Osteocyte (in vitro differentiated cells): Measurements from ENCODE around the gene CDR2. TPM values are rescaled to one million over a fixed set of nuclear protein-coding genes. Genes with fewer than 3 reads are reported as not detected.
A peak's percentile ranks its signal among the peaks of the same experiment; 100 is the strongest.
"Not testable (repeated sequence)": the region's sequence is repeated elsewhere in the genome, so short reads cannot be mapped to it uniquely, and the experiment has no call there.

Experiments used
- DNase-seq: peaks from one replicate; pipeline ENCODE4 v3.0.0; 2021; ENCODE audit warnings: mixed read lengths; ENCODE audit not compliant: unreplicated experiment; ENCODE audit errors: extremely low spot score
- H3K27ac Mint-ChIP-seq: one replicate; pipeline ENCODE4 v1.8.0; 2021; ENCODE audit warnings: mild to moderate bottlenecking, mixed read lengths; ENCODE audit not compliant: unreplicated experiment
- H3K27me3 Mint-ChIP-seq: one replicate; pipeline ENCODE4 v1.8.0; 2021; ENCODE audit warnings: mixed read lengths; ENCODE audit not compliant: unreplicated experiment
- H3K36me3 Mint-ChIP-seq: one replicate; pipeline ENCODE4 v1.8.0; 2021; ENCODE audit warnings: mixed read lengths; ENCODE audit not compliant: unreplicated experiment
- H3K4me1 Mint-ChIP-seq: one replicate; pipeline ENCODE4 v1.8.0; 2021; ENCODE audit warnings: mixed read lengths; ENCODE audit not compliant: unreplicated experiment
- H3K4me3 Mint-ChIP-seq: one replicate; pipeline ENCODE4 v1.8.0; 2021; ENCODE audit warnings: mild to moderate bottlenecking, moderate library complexity, mixed read lengths; ENCODE audit not compliant: unreplicated experiment
- H3K9me3 Mint-ChIP-seq: one replicate; pipeline ENCODE4 v1.8.0; 2021; ENCODE audit warnings: mixed read lengths; ENCODE audit not compliant: unreplicated experiment
- CTCF ChIP-seq: fragments of 200-600 bp; sonication (generic); IDR thresholded peaks from 2 replicates; pipeline ENCODE4 v1.5.0; 2021; ENCODE audit warnings: antibody characterized with exemption, mild to moderate bottlenecking, moderate library complexity
- total RNA-seq: library from RNA; stranded (reverse); gene quantifications from 2 replicates; pipeline ENCODE4 v1.2.1, GENCODE V29; 2021

The CDR2 gene
- total RNA-seq, 1 donor from 2014 or later, result 23.7 TPM

- Mint-ChIP-seq H3K4me3 (no peak overlapping the region), H3K9me3 (no peaks in the 10 kb centered on the region), H3K4me1 (peaks cover 11% of the 10 kb centered on the region), H3K27me3 (no peaks in the 10 kb centered on the region), H3K27ac (no peak overlapping the region), H3K36me3 (peaks cover 23% of the 10 kb centered on the region)
- no peak for DNase-seq
- TF ChIP-seq CTCF, result no peak
These were observed 70.0 kb downstream of the CDR2 start for GRCh38 chr16:22304411-22304810.

GRCh38 chr16:22302776-22303363 is 71.5 kb downstream of the CDR2 start:
- TF ChIP-seq CTCF, result no peak
- Mint-ChIP-seq H3K4me1 (peaks cover 16% of the 10 kb centered on the region), H3K4me3 (no peak overlapping the region), H3K36me3 (peaks cover 19% of the 10 kb centered on the region), H3K27me3 (no peaks in the 10 kb centered on the region), H3K27ac (no peak overlapping the region), H3K9me3 (no peaks in the 10 kb centered on the region)
- DNase-seq, result no peak

GRCh38 chr16:22301423-22301822 is 73.0 kb downstream of the CDR2 start:
- H3K4me3 Mint-ChIP-seq, DNase-seq, H3K9me3 Mint-ChIP-seq, H3K27ac Mint-ChIP-seq, H3K27me3 Mint-ChIP-seq: not testable (repeated sequence)
- peaks cover 16% of the 10 kb centered on the region for H3K4me1 Mint-ChIP-seq
- peaks cover 15% of the 10 kb centered on the region for H3K36me3 Mint-ChIP-seq

- no peak for DNase-seq
- Mint-ChIP-seq H3K4me1 (peaks cover 18% of the 10 kb centered on the region), H3K36me3 (peaks cover 14% of the 10 kb centered on the region), H3K4me3 (no peak overlapping the region), H3K27me3 (no peaks in the 10 kb centered on the region), H3K9me3 (no peaks in the 10 kb centered on the region), H3K27ac (peak overlapping the region; percentile 1)
- TF ChIP-seq CTCF, result peak; percentile 71
These were observed 73.9 kb downstream of the CDR2 start for GRCh38 chr16:22300427-22301071.

DNA sequence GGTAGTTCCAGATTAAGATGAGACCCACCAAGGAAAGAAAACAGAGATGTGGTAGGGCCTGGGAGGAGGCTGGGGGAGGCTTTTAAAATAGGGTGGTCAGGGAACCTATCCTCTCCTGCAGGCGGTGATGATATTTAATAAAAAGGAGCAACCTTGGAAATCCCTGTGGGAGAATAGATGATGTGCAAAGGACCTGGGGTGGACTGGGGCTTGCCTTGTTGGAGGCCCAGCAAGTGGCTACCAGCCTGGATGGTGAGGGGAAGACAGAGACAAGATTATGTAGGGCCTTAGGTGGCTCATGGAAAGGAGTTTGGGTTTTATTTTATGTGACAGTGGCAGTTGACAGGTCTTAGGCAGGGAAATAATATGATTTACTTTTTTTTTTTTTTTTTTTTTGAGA is 75.4 kb downstream of the CDR2 start:
- H3K27me3 Mint-ChIP-seq, result no peaks in the 10 kb centered on the region
- peaks cover 18% of the 10 kb centered on the region for H3K4me1 Mint-ChIP-seq
- no peaks in the 10 kb centered on the region for H3K9me3 Mint-ChIP-seq
- TF ChIP-seq CTCF, result no peak
- peak overlapping the region; percentile 89 for H3K4me3 Mint-ChIP-seq
- DNase-seq, result no peak
- peak overlapping the region; percentile 92 for H3K27ac Mint-ChIP-seq
- peaks cover 7% of the 10 kb centered on the region for H3K36me3 Mint-ChIP-seq
